ENCODE measurements around the gene CRIP2.

Gene CRIP2

GRCh38 chr14:105489542-105490266 is 15.1 kb downstream of the CRIP2 start:
- DNase-seq = peak; percentile 89

- no peak for DNase-seq
These were observed 15.6 kb downstream of the CRIP2 start for GRCh38 chr14:105490267-105490571.

- DNase-seq = peak; percentile 100
These were observed 16.1 kb downstream of the CRIP2 start, which contains the start of gene TEDC1 for GRCh38 chr14:105490572-105491365. Gene TEDC1 (plus strand): TSS chr14:105491246. CDS start chr14:105491376, 130 bp downstream.

- peak; percentile 76 for DNase-seq
These were observed 16.8 kb downstream of the CRIP2 start for GRCh38 chr14:105491366-105491973.

- DNase-seq = no peak
These were observed 17.7 kb downstream of the CRIP2 start for GRCh38 chr14:105492031-105492970.

- no peak for DNase-seq
These were observed 18.6 kb downstream of the CRIP2 start for GRCh38 chr14:105492971-105493871.

- DNase-seq = no peak
These were observed 19.4 kb downstream of the CRIP2 start for GRCh38 chr14:105493921-105494605.

GRCh38 chr14:105494606-105494929 is 19.9 kb downstream of the CRIP2 start:
- DNase-seq = no peak

GRCh38 chr14:105495101-105495989 is 20.7 kb downstream of the CRIP2 start:
- DNase-seq = no peak

GRCh38 chr14:105495990-105496830 is 21.6 kb downstream of the CRIP2 start:
- no peak for DNase-seq

GRCh38 chr14:105496831-105497591 is 22.4 kb downstream of the CRIP2 start:
- DNase-seq = no peak

GRCh38 chr14:105497671-105498429 is 23.2 kb downstream of the CRIP2 start:
- no peak for DNase-seq

GRCh38 chr14:105498430-105499255 is 24.0 kb downstream of the CRIP2 start:
- DNase-seq = no peak

- DNase-seq = no peak
These were observed 24.8 kb downstream of the CRIP2 start for GRCh38 chr14:105499256-105500035.

GRCh38 chr14:105500036-105500725 is 25.6 kb downstream of the CRIP2 start:
- DNase-seq = no peak
